GM12864 (cell line): ENCODE measurements around the gene ATG101.

ENCODE experiments used
- DNase-seq: peaks from one replicate; pipeline ENCODE4 v3.0.0-alpha.2; 2011; ENCODE audit warnings: low read depth
- H3K4me3 ChIP-seq: 2 replicates; pipeline ENCODE4 v1.5.1; 2011; ENCODE audit warnings: mild to moderate bottlenecking, low read depth, low read length, control low read depth
- CTCF ChIP-seq: IDR thresholded peaks from 2 replicates; pipeline ENCODE4 v1.5.1; 2011; ENCODE audit warnings: low read depth, mild to moderate bottlenecking, moderate library complexity, low read length, control low read depth, inconsistent platforms; ENCODE audit errors: missing control alignments

The ATG101 gene

DNA sequence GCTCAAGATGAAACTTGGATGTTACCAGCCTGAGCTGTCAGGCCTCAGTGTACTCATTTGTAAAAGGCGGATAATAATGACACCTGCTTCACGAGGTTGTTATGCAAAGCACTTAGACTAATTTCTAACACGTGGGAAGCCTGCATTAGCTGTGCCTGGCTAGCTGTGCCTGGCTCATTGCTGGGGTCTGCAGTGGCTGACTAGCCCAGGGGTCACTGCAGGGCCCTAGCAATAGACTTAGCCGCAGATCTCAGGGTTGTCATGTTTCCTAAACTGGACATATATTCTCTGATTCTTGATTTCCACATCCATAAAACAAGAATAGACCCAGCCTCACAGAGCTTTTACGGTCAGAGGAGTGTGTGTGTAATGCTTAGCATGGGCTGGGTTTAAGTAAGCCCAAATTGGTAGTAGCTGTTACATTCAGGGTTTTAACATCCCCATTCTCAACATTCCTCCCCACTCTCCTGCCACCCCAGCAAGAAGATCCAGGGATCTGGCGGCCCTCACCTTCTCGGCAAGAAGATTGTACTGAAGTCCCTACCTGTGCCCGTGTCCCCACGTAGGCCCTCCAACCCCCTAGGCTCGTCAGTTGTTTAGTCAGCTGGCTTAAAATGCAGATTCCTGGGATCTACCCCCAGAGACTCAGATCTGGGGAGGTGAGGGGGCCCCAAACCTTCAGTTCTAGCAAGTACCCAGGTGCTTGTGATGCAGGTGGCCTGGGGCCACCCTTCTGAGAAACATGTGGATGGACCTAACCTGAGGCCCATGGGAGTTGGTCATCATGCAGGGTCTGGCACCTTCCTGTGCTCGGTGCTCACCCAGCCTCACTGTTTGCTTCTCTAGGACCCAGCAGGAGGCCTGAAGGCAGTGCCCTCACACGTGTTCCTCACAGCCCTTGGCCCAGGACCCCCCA lies 9.9 kb upstream of the ATG101 start:
- H3K4me3 ChIP-seq, result no peak overlapping the region
- DNase-seq, result no peak
- TF ChIP-seq CTCF, result no peak

- TF ChIP-seq CTCF, result no peak
- H3K4me3 ChIP-seq, result no peak overlapping the region
- no peak for DNase-seq
Observed at GRCh38 chr12:52060498-52061177, 9.1 kb upstream of the ATG101 start.

GRCh38 chr12:52061470-52062166 lies 8.2 kb upstream of the ATG101 start:
- no peak for DNase-seq
- H3K4me3 ChIP-seq, result no peak overlapping the region
- no peak for TF ChIP-seq CTCF

GRCh38 chr12:52062167-52063081 lies 7.4 kb upstream of the ATG101 start:
- TF ChIP-seq CTCF, result no peak
- H3K4me3 ChIP-seq, result no peak overlapping the region
- no peak for DNase-seq

DNA sequence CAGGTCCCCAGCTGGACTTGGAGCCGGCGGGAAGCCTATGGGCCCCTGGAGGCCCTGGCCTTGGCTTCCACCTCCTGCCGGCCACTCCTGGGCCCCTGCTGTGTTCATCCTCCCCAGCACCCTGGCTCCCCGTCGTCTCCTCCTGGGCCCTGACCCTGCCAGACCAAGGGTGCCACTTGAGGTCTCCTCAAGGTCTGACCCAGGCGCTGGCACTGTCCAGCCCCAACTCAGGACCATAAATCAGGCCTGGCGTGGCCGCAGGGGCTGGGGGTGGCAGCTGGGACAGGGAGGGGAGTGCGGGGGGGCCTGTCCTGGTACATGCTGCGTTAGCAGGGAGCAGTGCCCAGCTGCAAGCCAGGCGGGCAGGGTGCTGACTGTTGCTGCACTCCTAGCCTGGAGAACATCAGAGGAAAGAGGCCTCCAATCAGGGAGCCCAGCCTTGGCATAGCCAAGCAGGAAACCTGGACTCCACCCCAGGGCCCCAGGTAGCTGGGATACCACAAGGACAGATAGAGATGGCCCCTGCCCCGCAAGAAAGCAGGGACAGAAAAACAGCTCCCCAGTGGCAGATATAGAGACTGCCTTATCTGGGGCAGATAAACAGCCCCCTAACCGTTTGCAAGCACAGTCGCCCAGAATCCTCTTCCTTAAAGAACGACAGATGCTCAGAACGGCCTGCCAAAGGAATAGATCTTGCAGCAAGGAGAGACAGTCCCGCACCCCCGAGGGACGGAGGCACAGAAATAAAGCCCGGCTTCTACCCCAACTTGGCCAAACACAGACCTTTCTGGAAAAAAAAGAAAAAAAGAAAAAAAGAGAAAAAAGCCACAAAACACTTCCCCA lies 6.5 kb upstream of the ATG101 start:
- no peak for DNase-seq
- no peak overlapping the region for H3K4me3 ChIP-seq
- no peak for TF ChIP-seq CTCF
